CD4-positive, alpha-beta memory T cell (primary cell): ENCODE results near the gene THSD4. TPM values are rescaled to one million over a fixed set of nuclear protein-coding genes. Genes with fewer than 3 reads are reported as not detected.

Experiments
- CTCF ChIA-PET: fragments of 350-600 bp; sonication (Branson Sonifier 250); formaldehyde crosslinking; loops from one replicate; lab custom pipeline; 2021; ENCODE audit warnings: inconsistent platforms; ENCODE audit not compliant: partially characterized antibody; lab: Charles Lee
- POLR2A ChIA-PET: fragments of 350-600 bp; sonication (Branson Sonifier 250); formaldehyde crosslinking; loops from one replicate; lab custom pipeline; 2021; ENCODE audit not compliant: partially characterized antibody; lab: Charles Lee
- DNase-seq, 5 donors: peaks; one replicate each; pipeline versions ENCODE4 v3.0.0 to v3.0.0-alpha.2; 2020 to 2022; ENCODE audit warnings: mixed read lengths in 1 of 5
- H3K27ac ChIP-seq: one replicate; pipeline ENCODE4 v1.7.0; 2013; ENCODE audit warnings: low read depth, low read length
- H3K27me3 ChIP-seq: 2 replicates; pipeline ENCODE4 v1.7.0; 2013; ENCODE audit warnings: mild to moderate bottlenecking, low read length, moderate library complexity; ENCODE audit not compliant: insufficient read depth
- H3K36me3 ChIP-seq: 2 replicates; pipeline ENCODE4 v1.7.0; 2013; ENCODE audit warnings: mild to moderate bottlenecking, low read length, moderate library complexity; ENCODE audit not compliant: insufficient read depth
- H3K4me1 ChIP-seq: 2 replicates; pipeline ENCODE4 v1.7.0; 2013; ENCODE audit warnings: mild to moderate bottlenecking, low read length, moderate library complexity; ENCODE audit not compliant: insufficient read depth
- H3K4me3 ChIP-seq, 2 donors: one replicate each; pipeline ENCODE4 v1.7.0; 2013; ENCODE audit warnings: low read length in 2 of 2, mild to moderate bottlenecking in 1 of 2
- H3K9me3 ChIP-seq, 2 donors: one replicate each; pipeline ENCODE4 v1.7.0; 2013; ENCODE audit warnings: low read length in 2 of 2, control low read depth in 1 of 2; ENCODE audit not compliant: control insufficient read depth in 1 of 2
- H3K27ac Mint-ChIP-seq, 7 donors: one replicate each; pipeline ENCODE4 v1.8.0; 2020 to 2021; ENCODE audit warnings: mixed read lengths in 7 of 7, mild to moderate bottlenecking in 6 of 7, inconsistent platforms in 3 of 7, moderate library complexity in 3 of 7
- H3K27me3 Mint-ChIP-seq, 2 donors: one replicate each; pipeline ENCODE4 v1.8.0; 2020 to 2021; ENCODE audit warnings: mixed read lengths in 2 of 2
- H3K36me3 Mint-ChIP-seq, 2 donors: one replicate each; pipeline ENCODE4 v1.8.0; 2020 to 2021; ENCODE audit warnings: mixed read lengths in 2 of 2, inconsistent platforms in 1 of 2, mild to moderate bottlenecking in 1 of 2
- H3K4me1 Mint-ChIP-seq, 4 donors: one replicate each; pipeline ENCODE4 v1.8.0; 2020 to 2021; ENCODE audit warnings: mixed read lengths in 4 of 4, mild to moderate bottlenecking in 1 of 4
- H3K4me3 Mint-ChIP-seq, 8 donors: one replicate each; pipeline ENCODE4 v1.8.0; 2020 to 2021; ENCODE audit warnings: mixed read lengths in 8 of 8, mild to moderate bottlenecking in 7 of 8, moderate library complexity in 6 of 8, inconsistent platforms in 3 of 8
- H3K9me3 Mint-ChIP-seq, 8 donors: one replicate each; pipeline ENCODE4 v1.8.0; 2020 to 2021; ENCODE audit warnings: mixed read lengths in 8 of 8, mild to moderate bottlenecking in 5 of 8, inconsistent platforms in 3 of 8, moderate library complexity in 1 of 8
- intact Hi-C: fragments of 100-400 bp; cut with micrococcal nuclease; formaldehyde crosslinking; loops from one replicate; pipeline ENCODE4 v1.15.1; 2023
- polyA plus RNA-seq, 2 donors: library from polyadenylated mRNA; unstranded; fragments of 300-500 nt; fragmentation: Illumina TruSeq; gene quantifications; one replicate each; pipeline ENCODE4 v1.2.3, GENCODE V29; 2021
- total RNA-seq, 2 experiments: library from RNA; stranded (reverse); gene quantifications; one replicate each; pipeline ENCODE4 v1.2.3, GENCODE V29; 2021

THSD4 gene
- total and polyA plus RNA-seq, 4 experiments from 2014 or later = not detected

DNA sequence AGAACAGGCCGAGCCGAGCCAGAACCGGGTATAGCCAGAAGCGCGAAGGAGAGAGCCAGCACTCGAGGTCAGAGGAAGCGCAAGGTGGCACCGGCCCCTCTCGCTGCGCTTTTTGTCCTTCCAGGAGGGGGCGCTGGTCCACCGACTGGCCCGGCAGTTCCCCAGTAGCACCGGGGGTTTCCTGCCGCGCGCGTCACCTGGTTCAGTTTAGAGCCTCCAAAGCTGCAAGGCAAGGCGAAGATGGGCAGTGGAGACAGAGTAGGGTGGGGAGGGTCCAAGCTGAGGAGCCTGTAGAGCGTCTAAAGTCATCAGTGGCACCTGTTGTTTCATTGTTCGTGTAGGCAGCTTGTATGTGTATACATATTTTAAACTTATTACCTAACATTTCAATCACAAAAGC lies 687.5 kb downstream of the THSD4 start:
- peaks cover 5% of the 10 kb centered on the region for H3K27me3 ChIP-seq
- no peak overlapping the region for H3K4me3 Mint-ChIP-seq
- H3K27me3 Mint-ChIP-seq = peaks cover 13 to 19% of the 10 kb centered on the region in 2 donors
- no peaks in the 10 kb centered on the region for H3K9me3 Mint-ChIP-seq
- H3K36me3 ChIP-seq = no peaks in the 10 kb centered on the region
- no peaks in the 10 kb centered on the region for H3K9me3 ChIP-seq
- no peaks in the 10 kb centered on the region for H3K4me1 Mint-ChIP-seq
- ChIA-PET POLR2A (no interaction called here), CTCF (interaction anchor here (1.0 to 2.4 kb wide), 3 partner anchors 21 to 59 kb away, joined by 3 to 9 read pairs (median 5); no protein-coding TSS in a partner anchor)
- DNase-seq = no peak
- intact Hi-C loops = no loop called here
- no peak overlapping the region for H3K27ac Mint-ChIP-seq
- H3K4me1 ChIP-seq = no peaks in the 10 kb centered on the region
- no peak overlapping the region for H3K27ac ChIP-seq
- no peaks in the 10 kb centered on the region for H3K36me3 Mint-ChIP-seq
- no peak overlapping the region for H3K4me3 ChIP-seq

DNA sequence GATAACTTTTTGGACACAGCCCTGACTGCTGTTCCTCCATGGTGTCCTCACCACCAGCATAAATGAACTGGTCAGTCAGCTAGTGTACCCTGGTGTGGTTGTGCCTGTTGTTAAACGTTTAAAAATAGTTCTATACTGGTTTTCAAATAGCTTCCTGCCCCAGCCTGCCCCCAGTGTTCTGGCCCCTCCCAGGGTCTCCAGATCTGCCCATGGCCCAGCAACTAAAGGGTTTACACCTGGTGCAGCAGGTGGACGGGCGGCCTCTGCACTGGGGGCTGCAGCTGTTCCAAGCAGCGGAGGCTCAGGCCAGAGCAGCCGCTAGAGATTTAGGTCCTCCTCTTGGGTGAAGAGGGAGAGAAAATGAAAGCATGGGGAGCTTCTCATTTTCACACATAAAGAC lies 689.0 kb downstream of the THSD4 start:
- Mint-ChIP-seq H3K27me3 (peaks cover 13 to 19% of the 10 kb centered on the region in 2 donors), H3K4me1 (no peaks in the 10 kb centered on the region), H3K36me3 (no peaks in the 10 kb centered on the region), H3K4me3 (no peak overlapping the region), H3K9me3 (no peaks in the 10 kb centered on the region), H3K27ac (no peak overlapping the region)
- peaks cover 5% of the 10 kb centered on the region for H3K27me3 ChIP-seq
- DNase-seq = no peak
- H3K4me3 ChIP-seq = no peak overlapping the region
- intact Hi-C loops = no loop called here
- no peak overlapping the region for H3K27ac ChIP-seq
- no peaks in the 10 kb centered on the region for H3K4me1 ChIP-seq
- H3K36me3 ChIP-seq = no peaks in the 10 kb centered on the region
- ChIA-PET POLR2A (no interaction called here), CTCF (interaction anchor here (0.6 to 1.5 kb wide), 4 partner anchors 23 to 352 kb away, joined by 3 to 5 read pairs (median 3); no protein-coding TSS in a partner anchor)
- H3K9me3 ChIP-seq = no peaks in the 10 kb centered on the region

DNA sequence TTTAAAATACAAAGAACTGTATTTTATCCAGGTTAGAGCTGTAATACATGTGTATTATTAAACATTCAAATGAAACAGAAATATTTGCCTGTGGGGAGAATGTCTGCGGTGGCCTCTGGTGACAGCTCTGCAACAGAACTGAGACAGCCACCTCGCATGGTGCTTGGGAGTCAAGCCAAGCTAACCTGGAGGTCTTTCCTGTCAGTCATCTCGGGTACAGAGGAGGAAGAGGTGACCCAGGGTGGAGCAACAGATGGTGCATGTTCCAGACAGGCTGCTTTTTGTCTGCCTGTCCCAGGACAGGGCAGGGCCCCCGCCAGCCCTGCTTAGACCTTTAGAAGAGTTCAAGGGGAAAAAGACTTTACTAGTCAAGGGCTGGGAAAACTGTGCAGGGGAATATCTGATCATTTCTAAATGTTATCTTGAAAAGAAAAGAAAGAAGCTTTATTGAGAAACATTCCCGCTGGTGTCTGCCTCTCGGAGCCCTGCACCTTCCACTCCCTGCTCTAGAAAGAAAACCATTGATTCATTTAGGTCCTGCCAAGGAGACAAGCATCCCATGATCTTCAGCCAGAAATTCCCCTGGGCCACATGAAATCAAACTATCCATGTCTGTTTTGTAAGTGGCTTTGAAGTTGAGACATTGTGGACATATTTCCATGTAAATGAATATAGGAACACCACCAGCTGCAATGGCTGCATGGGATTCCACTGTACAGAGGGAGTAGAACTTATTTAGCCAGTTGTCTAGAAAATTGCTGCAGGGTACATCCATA lies 689.6 kb downstream of the THSD4 start:
- H3K9me3 ChIP-seq = no peaks in the 10 kb centered on the region
- no peaks in the 10 kb centered on the region for H3K36me3 Mint-ChIP-seq
- no peak for DNase-seq
- intact Hi-C loops = no loop called here
- no peak overlapping the region for H3K4me3 ChIP-seq
- no peaks in the 10 kb centered on the region for H3K4me1 ChIP-seq
- peak overlapping the region in 1 of 7 donors; percentile 57 for H3K27ac Mint-ChIP-seq
- peaks cover 5% of the 10 kb centered on the region for H3K27me3 ChIP-seq
- H3K36me3 ChIP-seq = no peaks in the 10 kb centered on the region
- H3K4me3 Mint-ChIP-seq = no peak overlapping the region
- H3K4me1 Mint-ChIP-seq = no peaks in the 10 kb centered on the region
- H3K27me3 Mint-ChIP-seq = peaks cover 13 to 19% of the 10 kb centered on the region in 2 donors
- no peak overlapping the region for H3K27ac ChIP-seq
- ChIA-PET CTCF (interaction anchor here (0.9 to 1.5 kb wide), 2 partner anchors 24 to 352 kb away, joined by 3 read pairs; no protein-coding TSS in a partner anchor), POLR2A (no interaction called here)
- no peaks in the 10 kb centered on the region for H3K9me3 Mint-ChIP-seq

DNA sequence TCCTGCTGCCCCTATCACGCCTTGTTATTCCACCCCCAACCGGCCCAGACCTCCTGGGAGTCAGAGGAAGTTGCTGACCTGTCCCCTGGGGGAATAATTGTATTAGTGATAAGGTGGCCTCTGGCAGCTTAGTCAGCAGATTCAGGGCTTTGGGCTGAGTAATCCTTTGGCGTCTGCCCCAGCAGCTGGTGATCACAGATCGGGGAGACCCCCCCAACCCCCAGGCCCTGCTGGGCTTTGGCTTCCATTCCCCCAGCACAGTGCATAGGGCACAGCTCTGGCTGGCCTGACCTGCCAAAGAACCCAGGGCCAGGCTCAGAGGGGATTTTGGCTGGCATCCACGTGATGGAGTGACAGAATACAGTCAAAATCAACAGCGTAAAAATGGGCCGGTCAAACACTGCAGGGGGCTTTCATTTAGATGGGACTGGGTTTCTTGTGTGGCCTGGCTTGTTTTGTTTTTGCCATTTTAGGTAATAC lies 691.2 kb downstream of the THSD4 start:
- H3K27me3 Mint-ChIP-seq = peaks cover 4 to 9% of the 10 kb centered on the region in 2 donors
- H3K4me1 Mint-ChIP-seq = no peaks in the 10 kb centered on the region
- ChIA-PET POLR2A (no interaction called here), CTCF (no interaction called here)
- H3K4me3 Mint-ChIP-seq = no peak overlapping the region
- no peak for DNase-seq
- Histone ChIP-seq H3K4me3 (no peak overlapping the region), H3K36me3 (no peaks in the 10 kb centered on the region), H3K27ac (no peak overlapping the region), H3K4me1 (no peaks in the 10 kb centered on the region), H3K27me3 (no peaks in the 10 kb centered on the region), H3K9me3 (no peaks in the 10 kb centered on the region)
- H3K9me3 Mint-ChIP-seq = no peaks in the 10 kb centered on the region
- intact Hi-C loops = no loop called here
- no peak overlapping the region for H3K27ac Mint-ChIP-seq
- H3K36me3 Mint-ChIP-seq = no peaks in the 10 kb centered on the region

DNA sequence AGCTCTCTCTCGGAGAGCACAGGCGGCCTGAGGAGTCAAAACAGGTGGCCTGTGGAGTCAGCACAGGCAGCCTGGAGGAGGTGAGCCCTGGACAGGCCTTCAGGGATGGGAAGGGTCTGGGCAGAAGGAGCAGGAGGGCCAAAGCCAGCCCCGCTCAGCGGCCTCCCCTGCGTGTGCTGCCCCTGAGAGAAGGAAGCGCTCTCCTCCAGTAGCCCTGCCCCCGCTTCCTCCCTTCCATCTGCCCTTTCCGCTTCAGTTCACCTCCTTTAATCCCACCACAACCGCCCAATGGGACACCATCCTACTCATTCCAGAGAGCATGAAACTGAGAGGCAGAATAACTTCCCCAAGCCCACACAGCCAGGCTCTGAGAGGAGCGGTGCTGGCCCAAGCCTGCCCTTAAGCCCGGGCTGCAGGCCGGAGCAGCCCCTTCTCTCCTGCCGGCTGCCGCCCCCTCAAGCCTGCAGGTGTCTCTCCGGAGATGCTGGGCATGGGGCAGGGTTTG lies 691.9 kb downstream of the THSD4 start:
- ChIA-PET POLR2A (no interaction called here), CTCF (no interaction called here)
- Histone ChIP-seq H3K27ac (no peak overlapping the region), H3K4me3 (no peak overlapping the region), H3K4me1 (no peaks in the 10 kb centered on the region), H3K9me3 (no peaks in the 10 kb centered on the region), H3K27me3 (no peaks in the 10 kb centered on the region), H3K36me3 (no peaks in the 10 kb centered on the region)
- Mint-ChIP-seq H3K4me3 (no peak overlapping the region), H3K36me3 (no peaks in the 10 kb centered on the region), H3K4me1 (no peaks in the 10 kb centered on the region), H3K27ac (no peak overlapping the region), H3K9me3 (no peaks in the 10 kb centered on the region), H3K27me3 (peaks cover 4% of the 10 kb centered on the region in 2 donors)
- intact Hi-C loops = no loop called here
- DNase-seq = no peak

DNA sequence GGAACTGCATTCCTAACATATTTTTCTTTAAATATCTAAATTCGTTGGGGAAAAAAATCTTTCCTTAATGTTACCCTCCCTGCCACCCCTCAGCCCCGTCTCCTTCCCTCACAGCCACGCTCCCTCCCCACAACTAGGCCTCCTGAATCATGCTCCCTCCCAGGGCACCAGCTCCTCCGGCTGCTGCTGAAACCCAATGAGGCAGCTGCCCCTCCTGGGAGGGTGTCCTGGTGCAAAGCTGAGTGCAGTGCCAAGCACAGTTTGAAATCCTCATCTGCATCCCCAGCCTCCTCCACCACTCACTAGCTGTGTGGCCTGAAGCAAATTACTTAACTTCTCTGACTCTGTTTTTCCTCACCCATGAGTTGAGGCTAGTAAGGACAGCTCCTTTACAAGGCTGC lies 692.4 kb downstream of the THSD4 start:
- Mint-ChIP-seq H3K27ac (no peak overlapping the region), H3K36me3 (no peaks in the 10 kb centered on the region), H3K27me3 (peaks cover 4% of the 10 kb centered on the region in 2 donors), H3K4me3 (no peak overlapping the region), H3K9me3 (peaks cover 0 to 1% (median 0%) of the 10 kb centered on the region in 8 donors), H3K4me1 (no peaks in the 10 kb centered on the region)
- H3K9me3 ChIP-seq = no peaks in the 10 kb centered on the region
- H3K36me3 ChIP-seq = no peaks in the 10 kb centered on the region
- intact Hi-C loops = no loop called here
- H3K27me3 ChIP-seq = no peaks in the 10 kb centered on the region
- no peak overlapping the region for H3K4me3 ChIP-seq
- DNase-seq = no peak
- H3K4me1 ChIP-seq = no peaks in the 10 kb centered on the region
- H3K27ac ChIP-seq = no peak overlapping the region
- ChIA-PET CTCF (no interaction called here), POLR2A (no interaction called here)

DNA sequence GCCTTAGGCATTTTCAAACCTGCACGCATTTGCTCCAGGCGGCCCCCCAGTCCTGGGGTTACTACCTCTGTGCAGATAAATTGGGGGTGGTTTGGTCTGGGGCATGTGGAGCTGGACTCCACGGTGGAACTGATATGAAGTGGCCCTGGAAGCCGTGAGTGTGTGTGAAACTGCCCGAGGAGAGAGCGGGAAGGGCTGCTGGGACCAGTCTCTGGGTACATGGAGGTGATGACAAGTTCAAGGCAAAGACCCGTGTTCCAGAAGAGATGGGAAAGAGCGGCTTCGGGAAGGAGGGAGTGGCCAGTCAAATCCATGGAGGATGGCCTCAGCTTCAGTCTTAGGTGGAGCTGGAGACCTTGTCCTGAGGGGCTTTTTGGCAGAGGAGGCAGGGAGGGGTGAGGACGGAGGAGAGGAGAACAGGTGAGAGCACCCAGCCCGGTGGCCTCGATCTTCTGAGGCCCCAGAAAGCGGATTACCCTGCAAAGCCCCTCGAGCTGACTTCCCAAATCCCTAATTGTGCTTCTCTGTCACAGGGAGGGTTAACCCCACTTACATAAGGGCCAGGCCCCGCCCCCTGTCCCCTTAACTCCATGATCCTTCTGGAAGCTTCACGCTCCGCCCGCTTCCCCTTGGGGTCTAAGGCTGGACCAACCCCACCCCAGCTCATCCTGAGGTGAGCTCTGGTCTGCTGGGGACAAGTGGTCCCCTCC lies 693.2 kb downstream of the THSD4 start:
- Histone ChIP-seq H3K36me3 (no peaks in the 10 kb centered on the region), H3K27ac (no peak overlapping the region), H3K9me3 (no peaks in the 10 kb centered on the region), H3K4me3 (no peak overlapping the region), H3K4me1 (no peaks in the 10 kb centered on the region), H3K27me3 (no peaks in the 10 kb centered on the region)
- Mint-ChIP-seq H3K4me3 (no peak overlapping the region), H3K9me3 (peaks cover 0 to 1% (median 0%) of the 10 kb centered on the region in 8 donors), H3K4me1 (no peaks in the 10 kb centered on the region), H3K36me3 (no peaks in the 10 kb centered on the region), H3K27ac (no peak overlapping the region), H3K27me3 (peaks cover 3 to 4% of the 10 kb centered on the region in 2 donors)
- intact Hi-C loops = no loop called here
- ChIA-PET CTCF (no interaction called here), POLR2A (no interaction called here)
- DNase-seq = no peak
